Stimulated activated CD8-positive, alpha-beta memory T cell treated with anti-CD3 and anti-CD28 coated beads, Interleukin-4, amount 100 ng/mL, for 4 hours (primary cell): ENCODE results near the gene CRTC3.
"Not testable (repeated sequence)": the region's sequence is repeated elsewhere in the genome, so short reads cannot be mapped to it uniquely, and the experiment has no call there.

Experiments used
- DNase-seq, 2 donors: peaks; one replicate each; pipeline ENCODE4 v3.0.0-alpha.2; 2020; ENCODE audit warnings: low read depth in 2 of 2, low spot score in 1 of 2

The CRTC3 gene

GRCh38 chr15:90619468-90619867 is 89.7 kb downstream of the CRTC3 start:
- DNase-seq: no peak

DNA sequence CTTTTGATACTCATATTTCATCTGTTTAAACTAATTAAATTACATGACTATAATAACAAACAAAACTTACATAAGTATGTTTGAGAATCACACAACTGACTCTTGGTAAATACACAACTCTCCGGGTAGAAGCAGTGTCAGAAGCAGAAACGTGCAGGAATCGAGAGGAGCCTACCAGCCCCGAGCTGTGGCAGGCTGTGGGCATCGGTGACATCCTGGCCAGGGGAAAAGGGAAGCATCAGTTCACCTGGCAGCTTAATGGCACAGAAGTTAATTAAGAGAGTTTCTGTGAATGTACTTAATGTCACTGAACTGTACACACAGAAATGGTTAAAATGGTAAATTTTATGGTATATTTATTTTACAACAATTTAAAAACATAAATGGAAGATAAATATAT is 90.2 kb downstream of the CRTC3 start:
- no peak for DNase-seq

GRCh38 chr15:90620379-90621067 is 90.8 kb downstream of the CRTC3 start:
- no peak for DNase-seq

GRCh38 chr15:90623854-90624253 is 94.1 kb downstream of the CRTC3 start:
- DNase-seq: no peak

- DNase-seq: no peak
Observed at GRCh38 chr15:90624278-90624981, 94.7 kb downstream of the CRTC3 start.

GRCh38 chr15:90625037-90625436 is 95.3 kb downstream of the CRTC3 start:
- DNase-seq: no peak

GRCh38 chr15:90629217-90629616 is 99.5 kb downstream of the CRTC3 start:
- no peak for DNase-seq

GRCh38 chr15:90633360-90633759 is 103.6 kb downstream of the CRTC3 start:
- no peak for DNase-seq

DNA sequence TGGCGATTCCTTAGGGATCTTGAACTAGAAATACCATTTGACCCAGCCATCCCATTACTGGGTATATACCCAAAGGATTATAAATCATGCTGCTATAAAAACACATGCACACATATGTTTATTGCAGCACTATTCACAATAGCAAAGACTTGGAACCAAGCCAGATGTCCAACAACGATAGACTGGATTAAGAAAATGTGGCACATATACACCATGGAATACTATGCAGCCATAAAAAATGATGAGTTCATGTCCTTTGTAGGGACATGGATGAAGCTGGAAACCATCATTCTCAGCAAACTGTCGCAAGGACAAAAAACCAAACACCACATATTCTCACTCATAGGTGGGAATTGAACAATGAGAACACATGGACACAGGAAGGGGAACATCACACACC is 107.3 kb downstream of the CRTC3 start:
- not testable (repeated sequence) for DNase-seq

DNA sequence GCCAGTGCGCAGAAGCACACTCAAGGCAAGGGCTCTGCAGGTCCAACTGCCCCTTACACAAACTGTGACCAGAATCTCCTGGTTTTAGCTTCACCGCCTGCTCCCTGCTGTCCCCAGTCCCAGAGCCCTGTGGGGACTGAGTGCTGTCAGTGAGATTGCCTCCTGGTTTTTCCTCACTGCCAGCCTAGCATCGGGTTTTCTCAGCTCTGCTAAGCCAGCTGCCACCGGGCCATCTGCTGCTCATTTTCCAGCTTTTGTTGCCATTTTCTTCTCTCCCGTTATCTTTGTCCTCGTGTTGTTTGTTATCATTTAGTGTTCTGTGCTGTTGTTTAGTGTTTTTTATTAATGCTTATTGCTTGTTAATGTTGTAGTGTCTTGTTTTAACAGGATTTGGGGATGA is 108.0 kb downstream of the CRTC3 start:
- no peak for DNase-seq

DNA sequence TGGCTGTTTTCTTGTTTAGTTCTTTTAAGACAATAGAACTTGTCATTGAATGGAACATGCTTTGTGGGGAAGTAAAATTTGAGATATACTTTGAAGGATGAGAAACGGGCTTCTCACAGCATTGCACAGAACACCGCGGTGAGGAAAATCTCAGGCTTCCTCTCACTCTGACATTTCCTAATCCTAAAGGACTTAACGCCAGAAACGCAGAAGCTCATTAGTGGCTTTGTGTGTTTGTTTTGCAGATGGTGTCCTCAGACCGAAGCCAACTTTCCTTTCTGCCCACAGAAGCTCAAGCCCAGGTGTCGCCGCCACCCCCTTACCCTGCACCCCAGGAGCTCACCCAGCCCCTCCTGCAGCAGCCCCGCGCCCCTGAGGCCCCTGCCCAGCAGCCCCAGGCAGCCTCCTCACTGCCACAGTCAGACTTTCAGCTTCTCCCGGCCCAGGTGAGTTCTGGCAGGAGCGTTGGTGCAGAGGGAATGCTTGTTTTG is 108.5 kb downstream of the CRTC3 start:
- DNase-seq: no peak

DNA sequence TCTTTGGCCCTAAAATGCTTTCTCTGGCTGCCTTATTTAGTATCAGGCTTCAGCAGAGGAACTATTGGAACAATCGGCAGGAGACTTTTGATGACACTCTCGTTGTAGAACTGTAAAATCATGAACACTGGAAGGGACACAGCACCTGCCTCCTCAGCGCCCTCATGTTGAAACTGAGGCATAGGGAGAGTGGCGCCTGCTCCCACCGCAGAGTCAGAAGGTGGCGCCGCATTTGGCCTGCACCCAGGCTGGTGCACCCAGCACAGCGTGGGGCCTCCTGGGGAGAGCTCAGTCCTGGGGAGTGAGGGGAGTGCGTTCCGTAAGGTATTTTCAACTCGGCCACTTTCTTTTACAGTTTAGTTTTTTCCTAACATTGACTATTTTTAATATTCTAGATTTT is 109.2 kb downstream of the CRTC3 start:
- no peak for DNase-seq

- DNase-seq: no peak
Observed at GRCh38 chr15:90640862-90641261, 111.1 kb downstream of the CRTC3 start.

GRCh38 chr15:90641581-90642463 is 112.1 kb downstream of the CRTC3 start:
- DNase-seq: no peak

GRCh38 chr15:90642464-90643300 is 113.0 kb downstream of the CRTC3 start:
- no peak for DNase-seq

DNA sequence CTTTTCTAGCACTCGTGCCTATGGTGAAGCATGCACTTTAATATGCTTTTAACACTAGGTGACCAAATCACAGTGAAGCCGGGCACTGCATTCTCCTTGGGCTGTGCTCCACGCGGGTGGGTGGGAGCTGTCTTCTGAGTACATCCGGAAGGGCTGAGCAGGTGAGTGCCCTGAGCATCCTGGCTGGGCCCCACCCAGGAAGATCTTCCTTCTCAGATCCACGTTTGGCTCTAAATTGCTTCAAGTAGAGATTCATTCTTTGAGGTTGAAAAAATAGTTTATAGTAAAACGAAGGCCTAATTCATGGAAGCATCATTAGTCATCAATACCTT is 113.5 kb downstream of the CRTC3 start:
- DNase-seq: no peak

- no peak for DNase-seq
Observed at GRCh38 chr15:90644526-90644925, 114.8 kb downstream of the CRTC3 start.

DNA sequence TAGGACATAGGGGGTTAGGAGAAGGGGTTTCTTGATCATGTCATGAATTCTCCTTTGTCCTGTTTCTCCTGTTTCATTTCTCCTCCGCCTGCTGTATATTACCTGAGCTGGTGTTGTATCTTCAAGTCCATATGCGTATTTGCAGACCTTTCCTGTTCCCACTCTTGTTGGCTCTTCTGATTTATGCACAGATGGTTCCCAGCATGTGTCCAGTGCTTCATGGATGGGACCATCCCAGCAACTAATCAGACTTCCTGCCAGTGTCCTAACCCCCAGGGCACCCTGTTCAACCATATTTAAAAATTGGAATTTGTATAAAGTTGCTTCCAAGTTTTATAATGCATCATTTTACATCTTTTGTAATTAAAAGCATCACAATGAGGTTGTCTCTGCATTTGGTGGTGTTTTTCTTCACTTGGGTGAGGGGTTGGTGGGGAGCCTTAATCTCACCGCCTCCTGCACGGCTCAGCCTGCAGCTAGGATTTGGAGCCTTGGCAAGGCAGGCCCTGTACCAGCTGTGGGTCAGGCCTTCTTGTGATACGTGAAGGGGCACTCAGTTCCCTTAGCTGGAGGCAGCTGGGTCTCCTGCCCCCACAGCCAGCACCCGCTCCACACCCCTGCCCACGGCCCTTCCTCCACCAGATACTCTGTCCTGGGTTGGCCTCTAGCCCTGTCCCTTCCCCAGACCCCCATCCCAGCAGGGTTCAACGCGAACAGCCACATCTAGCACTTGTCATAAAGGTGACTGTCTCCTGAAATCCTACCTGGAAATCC is 115.4 kb downstream of the CRTC3 start:
- DNase-seq: no peak

DNA sequence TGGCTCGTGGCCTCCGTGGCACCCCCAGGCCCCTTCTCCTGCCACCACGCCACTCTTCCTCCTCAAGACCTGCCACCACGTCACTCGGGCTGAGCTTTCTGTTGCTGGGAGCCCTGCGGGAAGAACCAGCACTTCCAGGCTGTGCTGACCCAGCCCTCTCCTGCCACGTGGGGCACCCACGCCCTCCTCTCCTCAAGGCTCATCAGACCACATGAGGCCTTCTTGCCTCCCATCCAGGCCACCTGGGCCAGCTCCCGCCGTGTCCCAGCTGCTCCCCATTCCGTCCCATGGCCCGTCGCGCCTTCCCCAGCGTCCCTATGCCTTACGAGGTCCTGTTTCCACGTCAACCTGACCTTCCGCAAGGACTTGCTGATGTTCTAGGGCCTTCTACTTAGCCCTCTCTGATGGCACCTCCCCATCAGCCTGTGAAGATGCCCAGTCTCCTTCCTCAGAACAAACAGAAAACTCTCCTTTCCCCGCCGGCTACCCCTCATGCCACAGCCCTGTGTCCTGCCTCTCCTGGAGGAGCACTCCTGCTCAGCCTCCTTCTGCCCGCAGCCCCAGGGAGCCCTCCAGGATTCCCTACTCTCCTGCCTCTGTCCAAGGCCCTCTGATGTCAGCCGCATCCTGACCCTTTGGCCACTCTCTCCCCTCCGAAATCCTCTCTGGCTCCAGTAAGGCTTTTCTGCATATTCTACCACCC is 116.3 kb downstream of the CRTC3 start:
- no peak for DNase-seq
